ENCODE measurements around the gene PITPNM3. TPM values are rescaled to one million over a fixed set of nuclear protein-coding genes. Genes with fewer than 3 reads are reported as not detected.

The PITPNM3 gene
- total and polyA plus RNA-seq, 2 of the 13 experiments (the other 11 are each of a cell fraction or from before 2014, with no cell fraction given), result 0.13 to 0.29 TPM

- Histone ChIP-seq H4K20me1 (ENCODE audit: insufficient read depth, low read length) (0 out of 2 replicates have a peak, but pooled peaks cover 2% of the 10 kb centered on the region), H3K9ac (ENCODE audit: insufficient read depth, low read depth, low read length) (no peak overlapping the region), H3K4me1 (ENCODE audit: insufficient read depth, low read length) (no peaks in the 10 kb centered on the region), H3K4me3 (replicated peaks in 1 of 3; ENCODE audit: insufficient read depth in 1 of 3, low read depth in 2 of 3, low read length in 3 of 3) (no peak overlapping the region), H3K27ac (ENCODE audit: extremely low read length, insufficient read depth, low read length) (no peak overlapping the region), H3K27me3 (ENCODE audit: control insufficient read depth in 1 of 2, insufficient read depth in 2 of 2, low read length in 2 of 2) (no peaks in the 10 kb centered on the region; a peak in 2 of 5 replicates), H2AFZ (ENCODE audit: low read length) (no peak overlapping the region), H3K79me2 (ENCODE audit: insufficient read depth, low read length) (no peaks in the 10 kb centered on the region), H3K9me3 (ENCODE audit: low read length) (peaks cover 7% of the 10 kb centered on the region; the same call in 1 of the 2 replicates), H3K36me3 (replicated peaks in 1 of 2; ENCODE audit: control insufficient read depth in 1 of 2, insufficient read depth in 2 of 2, low read length in 2 of 2) (no peaks in the 10 kb centered on the region), H3K4me2 (ENCODE audit: low read depth, low read length) (no peak overlapping the region)
- intact Hi-C loops (cut with micrococcal nuclease; ENCODE audit: unreplicated experiment) (no loop called here), in situ Hi-C loops (cut with HindIII; ENCODE audit: extremely low pct_ligation_motif_present, low pct_unique_long_range_greater_than_20kb) (no loop called here)
- CTCF ChIA-PET (ENCODE audit: low intra/inter-chr PET ratio, low total read pairs), result no interaction called here
- POLR2A ChIA-PET, result no interaction called here
- TF ChIP-seq, protein P1, sequence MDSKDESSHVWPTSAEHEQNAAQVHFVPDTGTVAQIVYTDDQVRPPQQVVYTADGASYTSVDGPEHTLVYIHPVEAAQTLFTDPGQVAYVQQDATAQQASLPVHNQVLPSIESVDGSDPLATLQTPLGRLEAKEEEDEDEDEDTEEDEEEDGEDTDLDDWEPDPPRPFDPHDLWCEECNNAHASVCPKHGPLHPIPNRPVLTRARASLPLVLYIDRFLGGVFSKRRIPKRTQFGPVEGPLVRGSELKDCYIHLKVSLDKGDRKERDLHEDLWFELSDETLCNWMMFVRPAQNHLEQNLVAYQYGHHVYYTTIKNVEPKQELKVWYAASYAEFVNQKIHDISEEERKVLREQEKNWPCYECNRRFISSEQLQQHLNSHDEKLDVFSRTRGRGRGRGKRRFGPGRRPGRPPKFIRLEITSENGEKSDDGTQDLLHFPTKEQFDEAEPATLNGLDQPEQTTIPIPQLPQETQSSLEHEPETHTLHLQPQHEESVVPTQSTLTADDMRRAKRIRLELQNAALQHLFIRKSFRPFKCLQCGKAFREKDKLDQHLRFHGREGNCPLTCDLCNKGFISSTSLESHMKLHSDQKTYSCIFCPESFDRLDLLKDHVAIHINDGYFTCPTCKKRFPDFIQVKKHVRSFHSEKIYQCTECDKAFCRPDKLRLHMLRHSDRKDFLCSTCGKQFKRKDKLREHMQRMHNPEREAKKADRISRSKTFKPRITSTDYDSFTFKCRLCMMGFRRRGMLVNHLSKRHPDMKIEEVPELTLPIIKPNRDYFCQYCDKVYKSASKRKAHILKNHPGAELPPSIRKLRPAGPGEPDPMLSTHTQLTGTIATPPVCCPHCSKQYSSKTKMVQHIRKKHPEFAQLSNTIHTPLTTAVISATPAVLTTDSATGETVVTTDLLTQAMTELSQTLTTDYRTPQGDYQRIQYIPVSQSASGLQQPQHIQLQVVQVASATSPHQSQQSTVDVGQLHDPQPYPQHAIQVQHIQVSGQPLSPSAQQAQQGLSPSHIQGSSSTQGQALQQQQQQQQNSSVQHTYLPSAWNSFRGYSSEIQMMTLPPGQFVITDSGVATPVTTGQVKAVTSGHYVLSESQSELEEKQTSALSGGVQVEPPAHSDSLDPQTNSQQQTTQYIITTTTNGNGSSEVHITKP (CRISPR knock-in tag; IDR thresholded peaks at IDR 0.05; ENCODE audit: low read depth), result no peak
- no peak for TF ChIP-seq IKZF1 (IDR thresholded peaks at IDR 0.05)
- WGBS (ENCODE audit: low lambda C conversion rate), result 23% methylated on average over 4 of the region's 4 CpGs
- no TSS peak for BruUV-seq (replicated peaks)
- no peak for FAIRE-seq
- no peak for ATAC-seq
- DNase-seq (ENCODE audit: low spot score), result no peak
Observed at GRCh38 chr17:6542577-6542976, 13.8 kb downstream of the PITPNM3 start.

GRCh38 chr17:6541886-6542285 is 14.5 kb downstream of the PITPNM3 start:
- Histone ChIP-seq H3K9me3 (ENCODE audit: low read length) (peaks cover 7% of the 10 kb centered on the region; the same call in 1 of the 2 replicates), H3K79me2 (ENCODE audit: insufficient read depth, low read length) (no peaks in the 10 kb centered on the region), H3K4me2 (ENCODE audit: low read depth, low read length) (no peak overlapping the region), H3K27ac (ENCODE audit: extremely low read length, insufficient read depth, low read length) (no peak overlapping the region), H3K4me3 (replicated peaks in 1 of 3; ENCODE audit: insufficient read depth in 1 of 3, low read depth in 2 of 3, low read length in 3 of 3) (no peak overlapping the region), H2AFZ (ENCODE audit: low read length) (no peak overlapping the region), H3K36me3 (replicated peaks in 1 of 2; ENCODE audit: control insufficient read depth in 1 of 2, insufficient read depth in 2 of 2, low read length in 2 of 2) (no peaks in the 10 kb centered on the region), H3K27me3 (ENCODE audit: control insufficient read depth in 1 of 2, insufficient read depth in 2 of 2, low read length in 2 of 2) (no peaks in the 10 kb centered on the region; a peak in 1 of 5 replicates), H3K9ac (ENCODE audit: insufficient read depth, low read depth, low read length) (no peak overlapping the region), H4K20me1 (ENCODE audit: insufficient read depth, low read length) (0 out of 2 replicates have a peak, but pooled peaks cover 2% of the 10 kb centered on the region), H3K4me1 (ENCODE audit: insufficient read depth, low read length) (no peaks in the 10 kb centered on the region)
- intact Hi-C loops (cut with micrococcal nuclease; ENCODE audit: unreplicated experiment), result no loop called here
- ATAC-seq (no peak), DNase-seq (ENCODE audit: low spot score) (no peak), FAIRE-seq (no peak)
- CTCF ChIA-PET (ENCODE audit: low intra/inter-chr PET ratio, low total read pairs), result no interaction called here
- BruUV-seq (replicated peaks), result no TSS peak
- in situ Hi-C loops (cut with HindIII; ENCODE audit: extremely low pct_ligation_motif_present, low pct_unique_long_range_greater_than_20kb), result no loop called here
- POLR2A ChIA-PET, result no interaction called here
- TF ChIP-seq ELF4 (CRISPR knock-in tag; IDR thresholded peaks at IDR 0.05; ENCODE audit: borderline replicate concordance) (no peak), MIXL1 (CRISPR knock-in tag; IDR thresholded peaks at IDR 0.05) (no peak), AHR (CRISPR knock-in tag; IDR thresholded peaks at IDR 0.05) (no peak), ZNF513 (CRISPR knock-in tag; conservative IDR thresholded peaks at IDR 0.05) (no peak), YEATS2 (CRISPR knock-in tag; IDR thresholded peaks at IDR 0.05; ENCODE audit: borderline replicate concordance) (no peak), ZSCAN31 (CRISPR knock-in tag; IDR thresholded peaks at IDR 0.05; ENCODE audit: low read depth) (no peak), ZNF17 (CRISPR knock-in tag; IDR thresholded peaks at IDR 0.05) (no peak)
- 100% methylated on average over 1 of the region's 4 CpGs for WGBS (ENCODE audit: low lambda C conversion rate)

Measured in HepG2 (cell line).